ENCODE results near the gene ARL6IP1. TPM values are rescaled to one million over a fixed set of nuclear protein-coding genes. Genes with fewer than 3 reads are reported as not detected.
A peak's percentile ranks its signal among the peaks of the same experiment; 100 is the strongest.

The ARL6IP1 gene
- 100 to 1,000 TPM; 222 to 260 TPM for total RNA-seq
- 100 to 1,000 TPM in 1 of 2 donors, 10 to 100 TPM in 1; 99.0 to 146 TPM for polyA plus RNA-seq

DNA sequence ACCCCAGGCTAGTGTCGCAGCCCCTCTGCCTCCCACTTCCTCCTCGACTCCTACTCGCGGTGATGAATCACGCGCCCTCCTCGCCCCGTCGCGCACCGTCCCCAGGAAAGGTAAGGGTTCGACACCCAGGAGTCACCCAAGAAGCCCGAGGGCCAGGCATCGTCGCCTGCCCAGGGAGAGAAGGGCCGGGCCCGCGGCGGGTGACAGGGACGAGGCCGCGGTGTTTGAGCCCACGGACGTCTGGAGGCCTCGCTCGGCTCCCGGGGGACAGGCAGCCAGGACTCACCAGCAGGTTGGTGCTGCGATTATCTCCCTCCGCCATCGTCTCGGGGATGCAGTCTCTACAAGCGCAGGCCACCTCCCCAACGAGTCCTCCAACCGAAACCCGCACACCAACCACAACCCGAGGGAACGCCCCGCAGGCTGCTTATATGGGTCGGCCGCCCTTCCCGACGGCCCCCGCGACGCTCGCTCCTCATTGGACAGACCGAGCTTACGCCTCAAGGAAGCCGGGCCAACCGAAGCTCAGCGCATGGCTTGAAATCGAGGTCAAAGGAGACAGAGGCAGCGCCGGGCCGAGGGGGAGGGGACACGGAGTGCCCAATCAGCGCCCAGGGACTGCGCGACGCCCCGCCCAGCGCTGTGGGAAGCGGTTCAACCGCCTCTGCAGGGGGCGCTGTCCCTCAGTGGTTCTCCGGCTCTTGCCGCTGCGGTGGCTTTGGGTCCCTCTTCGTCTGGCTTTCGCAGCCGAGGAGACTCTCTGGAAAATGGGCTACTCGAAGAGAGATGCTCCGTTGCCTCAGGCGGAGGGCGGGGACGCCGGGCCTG, at the start of gene ARL6IP1:
TSS of gene ARL6IP1 (minus strand) at position 405 of the 828 bp plus-strand sequence. CDS start at position 322, 83 bp downstream.
- WGBS = under 1% methylated on average over 77 of the region's 77 CpGs
- Histone ChIP-seq H3K4me1 (ENCODE audit: control insufficient read depth in 4 of 4, insufficient read depth in 4 of 4, low read length in 3 of 4) (peaks cover 9 to 32% (median 24%) of the 10 kb centered on the region in 4 donors), H3K9ac (ENCODE audit: low read depth in 1 of 2, low read length in 2 of 2) (peak within 1 kb of the TSS; percentile 83 to 89), H3K36me3 (ENCODE audit: control insufficient read depth in 4 of 4, insufficient read depth in 3 of 4, low read depth in 1 of 4, low read length in 3 of 4) (peaks cover 0 to 6% (median under 1%) of the 10 kb centered on the region in 4 donors), H3K9me3 (ENCODE audit: control insufficient read depth in 4 of 4, low read length in 3 of 4) (no peaks in the 10 kb centered on the region), H3K4me3 (ENCODE audit: low read depth in 1 of 3, low read length in 3 of 3) (peak within 1 kb of the TSS; percentile 57 to 92 (median 76)), H3K27ac (ENCODE audit: low read depth in 1 of 2, low read length in 2 of 2) (peak within 1 kb of the TSS; percentile 85 to 92), H3K27me3 (ENCODE audit: control insufficient read depth in 4 of 4, insufficient read depth in 4 of 4, low read length in 3 of 4) (no peaks in the 10 kb centered on the region)
- peak; percentile 98 for DNase-seq (ENCODE audit: low spot score)
- TF ChIP-seq, protein P1, sequence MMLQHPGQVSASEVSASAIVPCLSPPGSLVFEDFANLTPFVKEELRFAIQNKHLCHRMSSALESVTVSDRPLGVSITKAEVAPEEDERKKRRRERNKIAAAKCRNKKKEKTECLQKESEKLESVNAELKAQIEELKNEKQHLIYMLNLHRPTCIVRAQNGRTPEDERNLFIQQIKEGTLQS (IDR thresholded peaks at IDR 0.05) = no peak
- TF ChIP-seq FOXA2 (IDR thresholded peaks at IDR 0.05) (peak; percentile 47), HNF4A (conservative IDR thresholded peaks at IDR 0.05) (peak; percentile 52 to 53), EGR1 (IDR thresholded peaks at IDR 0.05; ENCODE audit: low read depth in 2 of 2) (peak in 1 of 2 donors; percentile 43), JUND (IDR thresholded peaks at IDR 0.05) (no peak), FOXA1 (IDR thresholded peaks at IDR 0.05) (peak; percentile 65), YY1 (IDR thresholded peaks at IDR 0.05) (peak; percentile 69), SP1 (IDR thresholded peaks at IDR 0.05) (peak; percentile 98), RXRA (IDR thresholded peaks at IDR 0.05) (peak; percentile 79 to 90), GABPA (IDR thresholded peaks at IDR 0.05 in 1 of 2, conservative IDR thresholded peaks at IDR 0.05 in 1 of 2) (peak in 1 of 2 donors; percentile 38), RAD21 (IDR thresholded peaks at IDR 0.05) (peak; percentile 87 to 92), TAF1 (conservative IDR thresholded peaks at IDR 0.05) (peak; percentile 98), NR2F2 (IDR thresholded peaks at IDR 0.05) (peak; percentile 83), HNF4G (IDR thresholded peaks at IDR 0.05) (no peak)
- TF ChIP-seq, protein P2, sequence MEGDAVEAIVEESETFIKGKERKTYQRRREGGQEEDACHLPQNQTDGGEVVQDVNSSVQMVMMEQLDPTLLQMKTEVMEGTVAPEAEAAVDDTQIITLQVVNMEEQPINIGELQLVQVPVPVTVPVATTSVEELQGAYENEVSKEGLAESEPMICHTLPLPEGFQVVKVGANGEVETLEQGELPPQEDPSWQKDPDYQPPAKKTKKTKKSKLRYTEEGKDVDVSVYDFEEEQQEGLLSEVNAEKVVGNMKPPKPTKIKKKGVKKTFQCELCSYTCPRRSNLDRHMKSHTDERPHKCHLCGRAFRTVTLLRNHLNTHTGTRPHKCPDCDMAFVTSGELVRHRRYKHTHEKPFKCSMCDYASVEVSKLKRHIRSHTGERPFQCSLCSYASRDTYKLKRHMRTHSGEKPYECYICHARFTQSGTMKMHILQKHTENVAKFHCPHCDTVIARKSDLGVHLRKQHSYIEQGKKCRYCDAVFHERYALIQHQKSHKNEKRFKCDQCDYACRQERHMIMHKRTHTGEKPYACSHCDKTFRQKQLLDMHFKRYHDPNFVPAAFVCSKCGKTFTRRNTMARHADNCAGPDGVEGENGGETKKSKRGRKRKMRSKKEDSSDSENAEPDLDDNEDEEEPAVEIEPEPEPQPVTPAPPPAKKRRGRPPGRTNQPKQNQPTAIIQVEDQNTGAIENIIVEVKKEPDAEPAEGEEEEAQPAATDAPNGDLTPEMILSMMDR (IDR thresholded peaks at IDR 0.05; ENCODE audit: low read depth, low read length, missing input control) = peak; percentile 96
- TF ChIP-seq, protein P3, sequence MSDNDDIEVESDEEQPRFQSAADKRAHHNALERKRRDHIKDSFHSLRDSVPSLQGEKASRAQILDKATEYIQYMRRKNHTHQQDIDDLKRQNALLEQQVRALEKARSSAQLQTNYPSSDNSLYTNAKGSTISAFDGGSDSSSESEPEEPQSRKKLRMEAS (IDR thresholded peaks at IDR 0.05) = peak; percentile 83
- TF ChIP-seq, protein P4, sequence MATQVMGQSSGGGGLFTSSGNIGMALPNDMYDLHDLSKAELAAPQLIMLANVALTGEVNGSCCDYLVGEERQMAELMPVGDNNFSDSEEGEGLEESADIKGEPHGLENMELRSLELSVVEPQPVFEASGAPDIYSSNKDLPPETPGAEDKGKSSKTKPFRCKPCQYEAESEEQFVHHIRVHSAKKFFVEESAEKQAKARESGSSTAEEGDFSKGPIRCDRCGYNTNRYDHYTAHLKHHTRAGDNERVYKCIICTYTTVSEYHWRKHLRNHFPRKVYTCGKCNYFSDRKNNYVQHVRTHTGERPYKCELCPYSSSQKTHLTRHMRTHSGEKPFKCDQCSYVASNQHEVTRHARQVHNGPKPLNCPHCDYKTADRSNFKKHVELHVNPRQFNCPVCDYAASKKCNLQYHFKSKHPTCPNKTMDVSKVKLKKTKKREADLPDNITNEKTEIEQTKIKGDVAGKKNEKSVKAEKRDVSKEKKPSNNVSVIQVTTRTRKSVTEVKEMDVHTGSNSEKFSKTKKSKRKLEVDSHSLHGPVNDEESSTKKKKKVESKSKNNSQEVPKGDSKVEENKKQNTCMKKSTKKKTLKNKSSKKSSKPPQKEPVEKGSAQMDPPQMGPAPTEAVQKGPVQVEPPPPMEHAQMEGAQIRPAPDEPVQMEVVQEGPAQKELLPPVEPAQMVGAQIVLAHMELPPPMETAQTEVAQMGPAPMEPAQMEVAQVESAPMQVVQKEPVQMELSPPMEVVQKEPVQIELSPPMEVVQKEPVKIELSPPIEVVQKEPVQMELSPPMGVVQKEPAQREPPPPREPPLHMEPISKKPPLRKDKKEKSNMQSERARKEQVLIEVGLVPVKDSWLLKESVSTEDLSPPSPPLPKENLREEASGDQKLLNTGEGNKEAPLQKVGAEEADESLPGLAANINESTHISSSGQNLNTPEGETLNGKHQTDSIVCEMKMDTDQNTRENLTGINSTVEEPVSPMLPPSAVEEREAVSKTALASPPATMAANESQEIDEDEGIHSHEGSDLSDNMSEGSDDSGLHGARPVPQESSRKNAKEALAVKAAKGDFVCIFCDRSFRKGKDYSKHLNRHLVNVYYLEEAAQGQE (IDR thresholded peaks at IDR 0.05) = peak; percentile 95
- TF ChIP-seq, protein P5, sequence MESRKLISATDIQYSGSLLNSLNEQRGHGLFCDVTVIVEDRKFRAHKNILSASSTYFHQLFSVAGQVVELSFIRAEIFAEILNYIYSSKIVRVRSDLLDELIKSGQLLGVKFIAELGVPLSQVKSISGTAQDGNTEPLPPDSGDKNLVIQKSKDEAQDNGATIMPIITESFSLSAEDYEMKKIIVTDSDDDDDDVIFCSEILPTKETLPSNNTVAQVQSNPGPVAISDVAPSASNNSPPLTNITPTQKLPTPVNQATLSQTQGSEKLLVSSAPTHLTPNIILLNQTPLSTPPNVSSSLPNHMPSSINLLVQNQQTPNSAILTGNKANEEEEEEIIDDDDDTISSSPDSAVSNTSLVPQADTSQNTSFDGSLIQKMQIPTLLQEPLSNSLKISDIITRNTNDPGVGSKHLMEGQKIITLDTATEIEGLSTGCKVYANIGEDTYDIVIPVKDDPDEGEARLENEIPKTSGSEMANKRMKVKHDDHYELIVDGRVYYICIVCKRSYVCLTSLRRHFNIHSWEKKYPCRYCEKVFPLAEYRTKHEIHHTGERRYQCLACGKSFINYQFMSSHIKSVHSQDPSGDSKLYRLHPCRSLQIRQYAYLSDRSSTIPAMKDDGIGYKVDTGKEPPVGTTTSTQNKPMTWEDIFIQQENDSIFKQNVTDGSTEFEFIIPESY (IDR thresholded peaks at IDR 0.05) = peak; percentile 81

All from liver (tissue), 9 donors.